Activated effector memory CD4-positive, alpha-beta T cell treated with anti-CD3 and anti-CD28 coated beads, Interleukin-2, amount 50 U/mL, for 16 hours (primary cell): ENCODE data around the gene MMP10.

ENCODE experiments used
- DNase-seq: peaks from one replicate; pipeline ENCODE4 v3.0.0-alpha.2; 2020

MMP10 gene

GRCh38 chr11:102780491-102780918, at the start of gene MMP10:
TSS of gene MMP10 (minus strand) at chr11:102780628. CDS start at chr11:102780591, 37 bp downstream.
- DNase-seq, result no peak

DNA sequence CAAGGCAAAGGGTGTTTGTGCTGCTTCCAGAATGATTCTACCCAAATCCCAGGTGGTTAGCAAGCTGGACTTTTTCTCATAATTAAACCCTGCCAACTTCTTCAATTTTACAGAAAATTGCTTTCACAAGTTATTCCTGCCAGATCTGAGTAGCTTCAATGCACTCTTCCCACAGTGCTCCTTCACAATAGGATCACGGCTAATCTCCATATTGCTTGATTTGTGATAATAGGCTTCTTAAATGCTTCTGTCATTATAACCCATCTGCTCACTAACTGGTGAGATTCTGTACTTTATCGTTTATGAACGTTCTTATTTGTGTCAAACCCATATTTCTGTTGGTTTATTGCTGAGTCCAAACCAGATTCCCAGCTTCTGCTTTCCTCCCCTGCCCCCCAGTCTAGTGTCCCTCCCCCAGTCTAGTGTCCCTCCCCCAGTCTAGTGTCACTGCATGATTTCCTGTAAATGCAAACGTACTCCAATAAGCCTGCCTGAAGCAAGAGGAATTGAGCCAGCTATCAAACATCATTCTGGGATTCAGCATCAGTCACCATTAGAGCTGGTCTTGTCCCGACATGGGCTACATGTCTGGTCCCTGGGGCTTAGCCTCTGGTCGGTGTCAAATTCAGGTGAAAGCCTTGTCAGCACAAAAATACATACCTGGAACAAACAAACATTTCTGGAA, 49.0 kb upstream of the MMP10 start:
- no peak for DNase-seq

DNA sequence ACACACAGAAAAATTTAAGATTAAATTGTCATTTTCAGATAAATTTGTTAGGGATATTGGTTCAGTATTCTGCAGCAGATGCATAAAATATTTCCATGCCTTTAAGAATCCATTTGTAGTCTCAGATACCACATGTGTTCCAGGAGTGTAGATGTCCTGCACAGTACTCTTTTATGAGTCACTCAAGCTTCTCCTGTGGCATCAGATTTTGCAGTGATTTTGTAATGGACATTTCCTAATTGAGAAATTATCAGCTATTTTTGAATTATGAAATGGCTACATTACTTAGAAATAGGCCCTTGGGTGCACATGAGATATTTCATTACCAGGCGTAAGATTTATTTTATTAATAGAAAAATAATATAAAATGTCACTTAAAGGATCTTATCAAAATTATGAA, 44.1 kb upstream of the MMP10 start:
- DNase-seq, result no peak

DNA sequence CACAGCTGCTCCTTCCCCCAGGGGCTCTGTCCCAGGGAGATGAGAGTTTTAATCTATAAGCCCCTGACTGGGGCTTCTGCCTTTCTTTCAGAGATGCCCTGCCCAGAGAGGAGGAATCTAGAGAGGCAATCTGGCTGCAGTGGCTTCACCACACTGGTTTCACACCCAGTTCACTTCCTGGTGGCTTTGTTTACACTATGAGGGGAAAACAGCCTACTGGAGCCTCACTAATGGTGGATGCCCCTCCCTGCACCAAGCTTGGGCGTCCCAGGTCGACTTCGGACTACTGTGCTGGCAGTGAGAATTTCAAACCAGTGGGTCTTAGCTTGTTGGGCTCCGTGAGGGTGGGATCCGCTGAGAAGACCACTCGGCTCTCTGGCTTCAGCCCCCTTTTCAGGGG, 39.1 kb upstream of the MMP10 start:
- DNase-seq, result no peak

- DNase-seq, result no peak
These were observed 33.1 kb upstream of the MMP10 start for GRCh38 chr11:102813484-102813883.

DNA sequence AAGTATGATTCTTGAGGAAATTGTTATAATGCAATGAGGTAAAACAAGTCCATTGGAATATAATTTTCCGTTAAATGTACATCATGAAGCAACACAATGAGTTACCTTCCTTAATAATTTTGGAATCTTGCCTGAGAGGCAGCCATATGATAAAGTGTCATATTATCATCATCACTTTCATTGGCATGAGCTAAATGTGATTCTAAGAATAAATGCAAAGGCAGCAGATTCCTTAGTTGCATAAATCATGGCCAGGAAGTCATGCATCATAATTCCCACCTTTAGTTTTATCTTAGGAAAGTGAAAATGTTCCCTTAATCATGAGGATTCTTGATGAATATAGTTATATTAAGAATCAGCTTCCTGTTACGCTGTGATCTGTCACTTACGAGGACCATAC, 31.8 kb upstream of the MMP10 start:
- DNase-seq, result no peak

DNA sequence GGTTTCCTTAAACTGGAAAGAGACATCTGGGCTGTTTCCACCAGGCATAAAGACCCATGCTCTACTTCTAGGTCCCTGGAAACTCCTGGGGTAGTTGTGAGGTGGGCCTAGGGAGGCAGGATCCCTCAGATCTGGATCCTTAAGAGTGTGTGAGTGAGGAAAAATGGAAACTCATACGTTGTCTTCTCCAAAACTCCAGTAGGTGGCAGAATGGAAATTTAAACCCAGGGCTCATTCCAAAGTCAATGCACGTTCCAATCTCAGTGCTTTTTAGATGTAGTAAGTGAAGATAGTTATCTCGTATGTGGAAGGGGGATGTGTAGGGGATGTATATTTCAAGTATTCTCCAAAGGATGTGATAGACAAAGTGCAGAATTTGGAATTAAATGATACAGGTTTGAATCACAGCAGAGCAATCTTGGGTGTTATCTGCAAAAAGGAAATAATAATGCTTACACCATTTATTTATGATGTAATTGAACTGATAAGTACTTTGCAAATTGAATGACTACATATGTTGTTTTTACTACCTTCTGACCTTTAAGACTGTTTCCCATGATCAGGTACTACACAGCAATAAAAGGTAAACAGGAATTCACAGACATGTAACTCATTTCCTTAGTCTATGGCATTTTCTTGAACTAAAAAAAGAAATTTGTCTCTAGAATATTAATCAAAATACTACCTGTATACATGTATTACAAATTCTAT, 30.7 kb upstream of the MMP10 start:
- no peak for DNase-seq

DNA sequence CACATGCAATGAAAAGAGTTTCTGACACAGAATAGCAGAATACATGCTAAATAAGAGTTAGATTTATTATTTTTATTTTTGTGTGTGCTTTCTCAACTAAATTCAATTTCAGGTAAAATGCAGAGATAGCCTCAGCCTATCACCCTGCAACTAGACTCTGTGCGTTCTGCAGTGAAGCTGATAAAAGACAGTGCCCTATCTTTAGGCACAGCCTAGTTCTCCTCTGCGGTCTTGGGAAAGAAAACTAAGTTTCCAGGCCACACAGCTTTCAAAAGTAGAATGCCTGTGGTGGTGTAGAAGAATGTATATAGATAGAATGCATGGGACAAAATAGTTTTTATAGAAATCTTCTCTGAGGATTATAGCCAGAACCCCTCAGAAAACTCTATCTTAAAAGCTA, 29.5 kb upstream of the MMP10 start:
- DNase-seq, result no peak

DNA sequence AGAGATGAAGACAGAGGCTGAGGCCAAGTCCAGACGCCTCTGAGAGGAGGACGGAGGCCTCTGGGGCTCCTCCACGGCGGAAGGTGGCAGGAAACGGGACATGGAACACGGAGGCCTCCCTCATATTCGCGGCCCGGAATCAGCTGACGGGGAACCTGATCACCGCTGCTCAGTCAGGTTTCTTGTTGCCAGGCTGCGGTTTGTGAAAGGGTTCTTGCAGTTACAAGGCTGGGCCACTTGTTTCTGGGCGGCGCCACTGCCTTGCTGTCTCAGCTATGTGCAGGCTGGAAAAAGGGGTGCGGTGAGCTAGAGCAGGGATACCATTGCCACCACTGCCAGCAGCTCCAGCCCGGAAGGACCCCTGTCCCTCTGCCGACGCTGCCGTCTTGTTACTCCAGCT, 27.5 kb upstream of the MMP10 start:
- no peak for DNase-seq

DNA sequence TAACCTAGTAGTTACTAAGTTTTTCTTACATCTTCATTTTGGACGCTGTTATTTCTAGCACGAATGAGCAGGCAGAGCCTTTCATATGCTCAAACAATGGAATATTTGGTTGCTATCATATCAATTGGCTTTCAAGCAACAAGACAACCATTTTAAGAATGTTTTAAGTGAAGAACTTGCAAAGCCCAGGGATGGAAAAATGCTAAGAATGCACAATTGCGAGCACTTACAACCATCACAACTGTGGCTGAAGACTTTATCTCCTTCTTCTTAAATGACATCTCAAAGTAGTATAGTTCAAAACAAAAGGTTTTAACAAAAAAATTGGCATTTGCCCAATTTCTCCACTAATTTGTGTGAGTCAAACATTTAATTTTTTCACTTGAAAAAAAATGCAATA, 25.9 kb upstream of the MMP10 start:
- no peak for DNase-seq

- no peak for DNase-seq
These were observed 21.9 kb upstream of the MMP10 start for GRCh38 chr11:102802341-102802740.

- no peak for DNase-seq
These were observed 20.3 kb upstream of the MMP10 start for GRCh38 chr11:102800767-102801166.

- no peak for DNase-seq
These were observed 19.4 kb upstream of the MMP10 start for GRCh38 chr11:102799681-102800340.

DNA sequence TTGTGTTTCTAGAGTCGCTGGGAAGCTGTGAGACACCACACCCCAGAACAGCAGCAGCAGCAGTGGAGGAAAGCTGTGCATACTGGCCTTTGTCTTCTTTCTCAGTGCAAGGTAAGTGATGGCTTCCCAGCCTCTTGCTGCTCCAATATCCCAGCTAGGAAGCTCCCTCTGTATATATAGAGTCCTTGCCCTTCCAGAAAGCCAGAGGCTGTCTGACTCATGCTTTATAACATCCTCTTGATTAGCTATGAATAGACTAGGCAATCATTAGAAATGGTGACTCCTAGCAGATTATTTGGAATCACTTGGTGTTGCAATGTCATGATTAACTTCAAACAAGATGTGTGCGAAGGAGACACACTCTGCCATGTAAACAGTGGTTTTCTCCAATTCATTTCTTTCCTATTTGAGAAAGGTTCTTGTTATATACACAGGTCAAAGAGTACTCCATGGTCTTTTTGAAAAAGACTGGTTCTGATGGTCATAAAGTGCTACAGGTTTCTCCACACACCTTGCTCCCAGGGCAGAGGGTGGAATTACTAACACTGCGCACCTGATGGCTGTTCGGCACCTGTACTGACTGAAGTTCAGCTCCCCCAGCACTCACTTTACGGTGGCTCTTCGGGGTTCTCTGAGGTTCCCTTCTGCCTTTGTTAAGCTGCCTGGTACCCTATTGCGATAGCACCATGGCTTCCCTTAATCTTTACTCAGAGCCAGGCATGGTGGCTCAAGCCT, 17.8 kb upstream of the MMP10 start, which contains the start of gene MMP1:
MMP1 (minus strand) TSS at position 149 of the 735 bp plus-strand sequence; CDS start at position 81, 68 bp downstream.
- no peak for DNase-seq

- no peak for DNase-seq
These were observed 14.0 kb upstream of the MMP10 start for GRCh38 chr11:102794382-102794781.

- DNase-seq, result no peak
These were observed 13.4 kb upstream of the MMP10 start for GRCh38 chr11:102793677-102794290.

DNA sequence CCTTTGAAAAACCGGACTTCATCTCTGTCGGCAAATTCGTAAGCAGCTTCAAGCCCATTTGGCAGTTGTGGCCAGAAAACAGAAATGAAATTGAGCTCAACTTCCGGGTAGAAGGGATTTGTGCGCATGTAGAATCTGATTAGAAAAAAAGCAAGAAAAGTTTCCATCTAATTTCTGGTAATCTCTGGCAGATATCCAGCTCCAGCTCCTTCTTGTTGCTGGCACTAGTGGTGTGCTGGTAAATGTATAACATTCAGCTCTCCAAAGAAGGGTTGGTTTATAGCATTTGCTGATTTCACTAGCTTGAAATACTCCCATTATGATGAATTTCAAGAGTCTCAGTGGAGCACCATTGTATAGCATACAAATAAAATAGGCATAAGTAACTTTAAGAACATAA, 12.2 kb upstream of the MMP10 start:
- DNase-seq, result no peak

DNA sequence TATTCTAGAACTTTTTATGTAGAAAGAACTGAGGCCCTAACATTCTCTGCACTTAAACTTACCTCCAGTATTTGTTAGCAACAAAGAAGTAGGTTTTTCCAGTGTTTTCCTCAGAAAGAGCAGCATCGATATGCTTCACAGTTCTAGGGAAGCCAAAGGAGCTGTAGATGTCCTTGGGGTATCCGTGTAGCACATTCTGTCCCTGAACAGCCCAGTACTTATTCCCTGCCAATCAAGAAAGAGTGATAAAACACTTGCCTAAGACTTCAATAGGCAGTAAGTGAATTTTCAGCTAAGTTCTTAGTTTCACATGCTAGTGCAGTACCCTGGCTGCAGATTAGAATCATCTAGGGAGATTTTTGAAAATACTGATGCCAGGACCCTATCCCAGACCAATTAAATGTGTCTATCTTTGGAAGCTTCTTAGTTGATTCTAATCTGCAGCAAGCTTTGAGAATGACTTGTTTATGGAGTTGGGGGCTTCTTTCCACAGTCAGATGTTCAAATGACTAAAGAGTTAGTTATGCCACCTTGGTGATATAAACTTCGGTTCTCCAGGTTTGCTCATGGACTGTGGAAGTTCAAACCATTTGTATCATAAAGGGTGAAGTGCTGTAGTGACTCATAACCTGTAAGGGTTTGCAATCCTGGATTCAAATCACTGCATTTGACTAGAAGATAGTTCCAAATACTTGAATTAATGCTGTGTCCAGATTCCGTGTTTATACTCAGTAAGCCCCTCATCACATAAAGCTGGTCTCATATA, 11.0 kb upstream of the MMP10 start:
- no peak for DNase-seq

GRCh38 chr11:102788334-102788995, 8.0 kb upstream of the MMP10 start:
- no peak for DNase-seq

DNA sequence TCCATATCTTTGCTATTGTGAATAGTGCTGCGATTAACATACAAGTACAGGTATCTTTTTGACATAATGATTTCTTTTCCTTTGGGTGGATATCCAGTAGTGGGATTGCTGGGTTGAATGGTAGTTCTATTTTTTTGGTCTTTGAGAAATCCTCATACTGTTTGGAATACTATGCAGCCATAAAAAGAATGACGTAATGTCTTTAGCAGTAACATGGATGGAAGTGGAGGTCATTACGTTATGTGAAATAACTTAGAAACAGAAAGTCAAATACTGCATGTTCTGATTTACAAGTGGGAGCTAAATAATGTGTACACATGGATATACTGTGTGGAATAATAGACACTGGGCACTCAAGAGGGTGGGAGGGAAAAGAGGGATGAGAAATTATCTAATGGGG, 4.0 kb upstream of the MMP10 start:
- no peak for DNase-seq

DNA sequence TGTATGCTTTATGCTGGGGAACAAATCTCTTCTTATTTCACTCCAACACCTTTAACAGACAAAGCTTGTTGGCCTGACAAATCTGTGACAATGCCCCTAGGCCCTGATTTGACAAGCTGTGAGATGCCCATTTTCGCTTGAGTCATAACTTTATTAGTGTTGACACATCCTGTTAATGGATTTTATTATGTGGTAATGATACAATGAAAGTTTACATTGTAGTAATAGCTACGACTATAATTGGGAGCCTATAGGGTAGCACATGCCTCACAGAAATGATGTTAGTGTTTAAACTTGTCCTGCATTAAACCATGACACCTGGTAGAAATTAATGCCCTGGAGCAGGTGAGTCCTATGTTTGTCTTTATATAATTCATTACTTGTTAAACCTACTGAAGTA, 3.3 kb upstream of the MMP10 start:
- DNase-seq, result no peak

GRCh38 chr11:102783016-102783415, 2.6 kb upstream of the MMP10 start:
- no peak for DNase-seq
